GM12878 (cell line): ENCODE measurements around the gene PDZD2. TPM values are rescaled to one million over a fixed set of nuclear protein-coding genes. Genes with fewer than 3 reads are reported as not detected.

ENCODE experiments used
- ATAC-seq: fragments of 200-7000 bp; cut with Tn5 transposase; 3 replicates; pipeline ENCODE4 v1.9.1; 2020; ENCODE audit warnings: mild to moderate bottlenecking, moderate library complexity
- BruUV-seq: library from RNA; stranded (reverse); fragments of 400-500 nt; replicated peaks from 2 replicates; lab custom pipeline; 2021; lab: Mats Ljungman, UMichigan
- CTCF ChIA-PET: fragments of 300-600 bp; sonication (Branson Sonifier 250); formaldehyde crosslinking; extraction: SDS; loops from one replicate; lab custom pipeline; 2021; ENCODE audit warnings: inconsistent platforms; lab: Yijun Ruan, JAX
- POLR2A ChIA-PET: fragments of 350-600 bp; formaldehyde crosslinking; extraction: SDS; loops from one replicate; lab custom pipeline; 2021; ENCODE audit warnings: inconsistent platforms; lab: Charles Lee
- RAD21 ChIA-PET: fragments of 300-600 bp; sonication (Branson Sonifier 250); formaldehyde crosslinking; loops from one replicate; lab custom pipeline; 2023; ENCODE audit warnings: antibody characterized with exemption; ENCODE audit not compliant: unreplicated experiment; lab: Charles Lee
- SMC1A ChIA-PET: fragments of 300-600 bp; sonication (Branson Sonifier 250); formaldehyde crosslinking; loops from one replicate; lab custom pipeline; 2023; ENCODE audit not compliant: unreplicated experiment, uncharacterized antibody; lab: Charles Lee
- DNase-seq: peaks from one replicate; pipeline ENCODE4 v3.0.0-alpha.2; 2011; ENCODE audit warnings: low read depth, low spot score
- FAIRE-seq: peaks from 3 replicates; lab custom pipeline; 2011; peaks lifted over from hg19 to GRCh38; lab: Jason Lieb, UNC
- H2AFZ ChIP-seq: 2 replicates; pipeline ENCODE4 v1.6.0; 2011; ENCODE audit warnings: low read depth, low read length, control low read depth; ENCODE audit not compliant: control insufficient read depth
- H3K27ac ChIP-seq: 2 replicates; pipeline ENCODE4 v1.5.1; 2011; ENCODE audit warnings: control low read depth; ENCODE audit not compliant: control insufficient read depth, insufficient read depth
- H3K27me3 ChIP-seq, 2 experiments: replicated peaks in 1 of 2; 2 replicates each; pipeline versions ENCODE4 v1.6.0 to v1.6.1; 2011; ENCODE audit warnings: low read length in 1 of 2; ENCODE audit not compliant: control insufficient read depth in 2 of 2, insufficient read depth in 2 of 2
- H3K36me3 ChIP-seq, 2 experiments: 2 replicates each; pipeline ENCODE4 v1.5.1; 2011; ENCODE audit warnings: low read length in 1 of 2; ENCODE audit not compliant: control insufficient read depth in 2 of 2, insufficient read depth in 2 of 2
- H3K4me1 ChIP-seq: 2 replicates; pipeline ENCODE4 v1.6.1; 2011; ENCODE audit warnings: mild to moderate bottlenecking, low read length, moderate library complexity, mixed read lengths; ENCODE audit not compliant: control insufficient read depth, insufficient read depth
- H3K4me2 ChIP-seq: 2 replicates; pipeline ENCODE4 v1.6.0; 2011; ENCODE audit warnings: control low read depth; ENCODE audit not compliant: control insufficient read depth, insufficient read depth
- H3K4me3 ChIP-seq: fragments of 200-600 bp; sonication (generic); 2 replicates; pipeline ENCODE4 v1.5.1; 2016
- H3K79me2 ChIP-seq: 2 replicates; pipeline ENCODE4 v1.6.0; 2011; ENCODE audit warnings: low read length; ENCODE audit not compliant: control insufficient read depth, insufficient read depth
- H3K9ac ChIP-seq: 2 replicates; pipeline ENCODE4 v1.8.0; 2011; ENCODE audit warnings: low read length, control low read depth, mixed read lengths; ENCODE audit not compliant: control insufficient read depth, insufficient read depth
- H3K9me3 ChIP-seq: replicated peaks from 3 replicates; pipeline ENCODE4 v1.5.1; 2011; ENCODE audit warnings: mild to moderate bottlenecking, low read length; ENCODE audit not compliant: control insufficient read depth, insufficient read depth
- H4K20me1 ChIP-seq: 2 replicates; pipeline ENCODE4 v1.6.0; 2011; ENCODE audit not compliant: control insufficient read depth, insufficient read depth
- DPF2 ChIP-seq: fragments of 450-650 bp; IDR thresholded peaks from 2 replicates; pipeline ENCODE4 v1.6.1; 2017; ENCODE audit warnings: mild to moderate bottlenecking
- EP300 ChIP-seq, 2 experiments: fragments of 150-350 bp in 1 of 2; IDR thresholded peaks; 2 replicates each; pipeline ENCODE4 v1.6.1; 2011 to 2012; ENCODE audit warnings: low read depth in 2 of 2, low read length in 2 of 2, borderline replicate concordance in 1 of 2, improper control_type of control experiment in 1 of 2, inconsistent platforms in 1 of 2; ENCODE audit not compliant: control insufficient read depth in 1 of 2
- EZH2 ChIP-seq: IDR thresholded peaks from 2 replicates; pipeline ENCODE4 v1.6.1; 2012; ENCODE audit warnings: low read depth, mild to moderate bottlenecking, control low read depth, inconsistent platforms, low read length, borderline replicate concordance; ENCODE audit not compliant: control insufficient read depth
- FOS ChIP-seq: IDR thresholded peaks from 3 replicates; pipeline ENCODE4 v1.6.1; 2011; ENCODE audit warnings: borderline replicate concordance; ENCODE audit not compliant: insufficient read length; ENCODE audit errors: extremely low read depth
- NFYA ChIP-seq: IDR thresholded peaks from 2 replicates; pipeline ENCODE4 v1.6.1; 2011; ENCODE audit warnings: low read depth, mild to moderate bottlenecking, low read length, improper control_type of control experiment, borderline replicate concordance
- POU2F2 ChIP-seq: IDR thresholded peaks from 3 replicates; pipeline ENCODE4 v1.6.1; 2011; ENCODE audit warnings: low read depth, mild to moderate bottlenecking, low read length, borderline replicate concordance
- RUNX3 ChIP-seq: IDR thresholded peaks from 2 replicates; pipeline ENCODE4 v1.6.1; 2012; ENCODE audit warnings: low read length, inconsistent platforms
- WGBS: methylation state at CpG from one replicate; pipeline ENCODE4 v1.1.6; 2016; ENCODE audit warnings: low lambda C conversion rate; ENCODE audit not compliant: insufficient replicate concordance, insufficient coverage; ENCODE audit errors: missing lambda C conversion rate; 5-methylcytosine and 5-hydroxymethylcytosine counted together
- in situ Hi-C: fragments of 300-500 bp; cut with MboI; formaldehyde crosslinking; loops from 9 replicates; pipeline ENCODE4 v1.14.3; 2018; ENCODE audit warnings: mixed read lengths
- intact Hi-C: fragments of 100-400 bp; cut with micrococcal nuclease; formaldehyde crosslinking; loops from one replicate; pipeline ENCODE4 v1.14.2; 2022; ENCODE audit not compliant: unreplicated experiment
- polyA plus RNA-seq, 11 experiments: library from polyadenylated mRNA; depleted of rRNA in 4 of 11; unstranded in 6 of 11; stranded (reverse) in 5 of 11; fragments of >200 nt; fragmentation: Nextera tagmentation in 4 of 11; fragmentation: Illumina TruSeq in 1 of 11; extraction: Ambion mirVana in 4 of 11; extraction: Trizol in 1 of 11; gene quantifications; 1 replicate in 1 of 11; 2 replicates in 10 of 11; pipeline versions ENCODE4 v1.2.1 to v1.2.3, GENCODE V29; 2011 to 2016; ENCODE audit warnings: inconsistent platforms in 2 of 11, missing spikeins in 2 of 11, low read depth in 1 of 11
- total RNA-seq, 4 experiments: library from RNA; depleted of rRNA in 3 of 4; stranded (reverse); fragments of >200 nt in 3 of 4; fragmentation: Illumina TruSeq in 1 of 4; extraction: Trizol in 1 of 4; gene quantifications; 2 replicates each; pipeline versions ENCODE4 v1.2.1 to v1.2.3, GENCODE V29; 2013 to 2021
- TF ChIP-seq, protein P1 (sequence below): fragments of 450-650 bp; IDR thresholded peaks from 2 replicates; pipeline ENCODE4 v1.6.1; 2016; ENCODE audit warnings: mild to moderate bottlenecking
- TF ChIP-seq, protein P2 (sequence below): fragments of 450-650 bp; IDR thresholded peaks from 2 replicates; pipeline ENCODE4 v1.6.1; 2017; ENCODE audit warnings: borderline replicate concordance
- TF ChIP-seq, protein P3 (sequence below), 3 experiments: IDR thresholded peaks in 2 of 3; conservative IDR thresholded peaks in 1 of 3; 2 replicates each; pipeline ENCODE4 v1.5.1; 2011; ENCODE audit warnings: low read depth in 3 of 3, low read length in 3 of 3, mild to moderate bottlenecking in 3 of 3, control low read depth in 2 of 3, moderate library complexity in 2 of 3, inconsistent platforms in 1 of 3, mixed read lengths in 1 of 3; ENCODE audit not compliant: control insufficient read depth in 2 of 3, insufficient read depth in 1 of 3; ENCODE audit errors: extremely low read depth in 1 of 3
- TF ChIP-seq, protein P4 (sequence below): IDR thresholded peaks from 2 replicates; pipeline ENCODE4 v1.6.1; 2011; ENCODE audit warnings: mild to moderate bottlenecking, low read depth, low read length, moderate library complexity; ENCODE audit not compliant: insufficient replicate concordance

PDZD2 gene
- total and polyA plus RNA-seq, 10 of the 15 experiments (the other 5 are each of a cell fraction or from before 2014, with no cell fraction given) = 0.01 to 0.58 (median 0.29) TPM; not detected in 3

DNA sequence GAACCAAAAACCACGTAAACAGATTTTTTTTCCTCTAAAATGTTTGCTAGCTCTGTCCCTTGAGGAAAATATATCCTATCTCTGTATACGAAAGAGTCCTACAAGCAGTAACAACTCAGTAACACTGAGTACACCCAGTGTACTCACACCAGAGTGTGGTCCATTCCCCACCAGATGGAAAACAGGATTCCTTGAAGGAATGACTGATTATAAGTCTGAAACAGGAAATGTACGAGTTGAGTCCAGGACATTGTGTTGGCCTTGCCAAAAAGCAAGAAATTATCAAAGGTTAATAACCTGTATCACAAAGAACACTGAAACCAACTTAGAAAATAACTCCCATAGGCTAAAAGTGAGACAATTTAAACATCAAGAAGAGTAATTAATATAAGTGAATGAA lies 514.8 kb downstream of the PDZD2 start (continued):
- TF ChIP-seq, protein P1, sequence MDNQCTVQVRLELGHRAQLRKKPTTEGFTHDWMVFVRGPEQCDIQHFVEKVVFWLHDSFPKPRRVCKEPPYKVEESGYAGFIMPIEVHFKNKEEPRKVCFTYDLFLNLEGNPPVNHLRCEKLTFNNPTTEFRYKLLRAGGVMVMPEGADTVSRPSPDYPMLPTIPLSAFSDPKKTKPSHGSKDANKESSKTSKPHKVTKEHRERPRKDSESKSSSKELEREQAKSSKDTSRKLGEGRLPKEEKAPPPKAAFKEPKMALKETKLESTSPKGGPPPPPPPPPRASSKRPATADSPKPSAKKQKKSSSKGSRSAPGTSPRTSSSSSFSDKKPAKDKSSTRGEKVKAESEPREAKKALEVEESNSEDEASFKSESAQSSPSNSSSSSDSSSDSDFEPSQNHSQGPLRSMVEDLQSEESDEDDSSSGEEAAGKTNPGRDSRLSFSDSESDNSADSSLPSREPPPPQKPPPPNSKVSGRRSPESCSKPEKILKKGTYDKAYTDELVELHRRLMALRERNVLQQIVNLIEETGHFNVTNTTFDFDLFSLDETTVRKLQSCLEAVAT = no peak
- no peak for TF ChIP-seq RUNX3
- no peak for TF ChIP-seq DPF2
- TF ChIP-seq EZH2 = no peak
- TF ChIP-seq POU2F2 = no peak

DNA sequence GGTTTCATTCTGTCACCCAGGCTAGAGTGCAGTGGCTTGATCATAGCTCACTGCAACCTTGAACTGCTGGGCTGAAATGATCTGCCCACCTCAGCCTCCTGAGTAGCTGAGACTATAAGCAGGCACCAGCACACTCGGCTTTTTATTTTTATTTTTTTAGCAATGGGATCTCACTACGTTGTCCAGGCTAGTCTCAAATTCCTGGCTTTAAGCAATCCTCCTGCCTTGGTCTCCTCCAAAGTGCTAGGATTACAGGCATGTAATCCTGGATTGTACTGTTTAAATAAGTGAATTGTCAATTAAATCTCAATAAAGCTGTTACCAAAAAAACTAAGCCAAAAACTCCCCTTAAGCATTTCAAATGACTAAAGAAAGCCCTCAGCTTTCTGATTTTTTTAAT lies 516.3 kb downstream of the PDZD2 start:
- in situ Hi-C loops = no loop called here
- H3K9ac ChIP-seq = no peak overlapping the region
- intact Hi-C loops = no loop called here
- H3K4me2 ChIP-seq = peak overlapping the region; percentile 45; the same call in 1 of the 2 replicates
- H3K4me1 ChIP-seq = peaks cover 32% of the 10 kb centered on the region
- no peaks in the 10 kb centered on the region for H3K27me3 ChIP-seq
- SMC1A ChIA-PET = interaction anchor here (0.9 to 1.9 kb wide), 3 partner anchors 10 to 175 kb away, joined by 3 to 7 read pairs (median 3); no protein-coding TSS in a partner anchor
- peak; percentile 6; the same call in 2 of the 3 replicates for ATAC-seq
- RAD21 ChIA-PET = interaction anchor here (1.3 kb wide), 1 partner anchor 9 kb away, joined by 5 read pairs; no protein-coding TSS in a partner anchor
- CTCF ChIA-PET = interaction anchor here (0.8 kb wide), 1 partner anchor 9 kb away, joined by 3 read pairs; no protein-coding TSS in a partner anchor
- TF ChIP-seq, protein P2, sequence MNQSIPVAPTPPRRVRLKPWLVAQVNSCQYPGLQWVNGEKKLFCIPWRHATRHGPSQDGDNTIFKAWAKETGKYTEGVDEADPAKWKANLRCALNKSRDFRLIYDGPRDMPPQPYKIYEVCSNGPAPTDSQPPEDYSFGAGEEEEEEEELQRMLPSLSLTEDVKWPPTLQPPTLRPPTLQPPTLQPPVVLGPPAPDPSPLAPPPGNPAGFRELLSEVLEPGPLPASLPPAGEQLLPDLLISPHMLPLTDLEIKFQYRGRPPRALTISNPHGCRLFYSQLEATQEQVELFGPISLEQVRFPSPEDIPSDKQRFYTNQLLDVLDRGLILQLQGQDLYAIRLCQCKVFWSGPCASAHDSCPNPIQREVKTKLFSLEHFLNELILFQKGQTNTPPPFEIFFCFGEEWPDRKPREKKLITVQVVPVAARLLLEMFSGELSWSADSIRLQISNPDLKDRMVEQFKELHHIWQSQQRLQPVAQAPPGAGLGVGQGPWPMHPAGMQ = no peak
- TF ChIP-seq, protein P3, sequence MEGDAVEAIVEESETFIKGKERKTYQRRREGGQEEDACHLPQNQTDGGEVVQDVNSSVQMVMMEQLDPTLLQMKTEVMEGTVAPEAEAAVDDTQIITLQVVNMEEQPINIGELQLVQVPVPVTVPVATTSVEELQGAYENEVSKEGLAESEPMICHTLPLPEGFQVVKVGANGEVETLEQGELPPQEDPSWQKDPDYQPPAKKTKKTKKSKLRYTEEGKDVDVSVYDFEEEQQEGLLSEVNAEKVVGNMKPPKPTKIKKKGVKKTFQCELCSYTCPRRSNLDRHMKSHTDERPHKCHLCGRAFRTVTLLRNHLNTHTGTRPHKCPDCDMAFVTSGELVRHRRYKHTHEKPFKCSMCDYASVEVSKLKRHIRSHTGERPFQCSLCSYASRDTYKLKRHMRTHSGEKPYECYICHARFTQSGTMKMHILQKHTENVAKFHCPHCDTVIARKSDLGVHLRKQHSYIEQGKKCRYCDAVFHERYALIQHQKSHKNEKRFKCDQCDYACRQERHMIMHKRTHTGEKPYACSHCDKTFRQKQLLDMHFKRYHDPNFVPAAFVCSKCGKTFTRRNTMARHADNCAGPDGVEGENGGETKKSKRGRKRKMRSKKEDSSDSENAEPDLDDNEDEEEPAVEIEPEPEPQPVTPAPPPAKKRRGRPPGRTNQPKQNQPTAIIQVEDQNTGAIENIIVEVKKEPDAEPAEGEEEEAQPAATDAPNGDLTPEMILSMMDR (IDR thresholded peaks at IDR 0.05 in 2 of 3, conservative IDR thresholded peaks at IDR 0.05 in 1 of 3; ENCODE audit: control insufficient read depth in 2 of 3, extremely low read depth in 1 of 3, insufficient read depth in 1 of 3, low read depth in 3 of 3, low read length in 3 of 3) = no peak
- TF ChIP-seq, protein P4, sequence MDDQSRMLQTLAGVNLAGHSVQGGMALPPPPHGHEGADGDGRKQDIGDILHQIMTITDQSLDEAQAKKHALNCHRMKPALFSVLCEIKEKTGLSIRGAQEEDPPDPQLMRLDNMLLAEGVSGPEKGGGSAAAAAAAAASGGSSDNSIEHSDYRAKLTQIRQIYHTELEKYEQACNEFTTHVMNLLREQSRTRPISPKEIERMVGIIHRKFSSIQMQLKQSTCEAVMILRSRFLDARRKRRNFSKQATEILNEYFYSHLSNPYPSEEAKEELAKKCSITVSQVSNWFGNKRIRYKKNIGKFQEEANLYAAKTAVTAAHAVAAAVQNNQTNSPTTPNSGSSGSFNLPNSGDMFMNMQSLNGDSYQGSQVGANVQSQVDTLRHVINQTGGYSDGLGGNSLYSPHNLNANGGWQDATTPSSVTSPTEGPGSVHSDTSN = no peak
- TF ChIP-seq EP300 (IDR thresholded peaks at IDR 0.05; ENCODE audit: borderline replicate concordance in 1 of 2, control insufficient read depth in 1 of 2, low read depth in 2 of 2, low read length in 2 of 2) = no peak
- TF ChIP-seq FOS = no peak
- no peak for TF ChIP-seq NFYA
- peaks cover 92% of the 10 kb centered on the region for H3K79me2 ChIP-seq
- no TSS peak for BruUV-seq
- no peak for DNase-seq
- no peak overlapping the region for H2AFZ ChIP-seq
- no peak overlapping the region for H3K4me3 ChIP-seq
- H4K20me1 ChIP-seq = peaks cover 4% of the 10 kb centered on the region; the same call in 1 of the 2 replicates
- peaks cover 0 to 18% of the 10 kb centered on the region in 2 experiments; a peak in 2 of 4 replicates for H3K36me3 ChIP-seq
- POLR2A ChIA-PET = no interaction called here
- 94% methylated on average over 2 of the region's 2 CpGs for WGBS
- H3K27ac ChIP-seq = no peak overlapping the region
- no peak for FAIRE-seq
- no peaks in the 10 kb centered on the region for H3K9me3 ChIP-seq
